K562 (cell line): Measurements from ENCODE around the gene FOSL2. TPM values are rescaled to one million over a fixed set of nuclear protein-coding genes. Genes with fewer than 3 reads are reported as not detected.

Experiments
- ATAC-seq: fragments of 200-7000 bp; cut with Tn5 transposase; 3 replicates; pipeline ENCODE4 v1.9.1; 2020; ENCODE audit warnings: moderate library complexity
- BruUV-seq: library from RNA; stranded (reverse); fragments of 400-500 nt; replicated peaks from 2 replicates; lab custom pipeline; 2021; lab: Mats Ljungman, UMichigan
- CTCF ChIA-PET: fragments of 300-600 bp; formaldehyde crosslinking; extraction: SDS; loops from one replicate; lab custom pipeline; 2021; ENCODE audit warnings: low intra/inter-chr PET ratio; lab: Yijun Ruan, JAX
- POLR2A ChIA-PET: fragments of 300-600, 350-650 bp; sonication (Branson Sonifier 250); formaldehyde crosslinking; extraction: SDS; loops from one replicate; lab custom pipeline; 2021; ENCODE audit warnings: antibody characterized with exemption, inconsistent platforms; lab: Yijun Ruan, JAX
- DNase-seq, 4 experiments: peaks; one replicate each; pipeline versions ENCODE4 v3.0.0 to v3.0.0-alpha.2; 2011 to 2018; ENCODE audit warnings: low spot score in 3 of 4, mixed read lengths in 3 of 4; ENCODE audit errors: extremely low read depth in 1 of 4
- FAIRE-seq: peaks from 2 replicates; lab custom pipeline; 2011; peaks lifted over from hg19 to GRCh38; lab: Jason Lieb, UNC
- H2AFZ ChIP-seq: 2 replicates; pipeline ENCODE4 v1.6.0; 2011; ENCODE audit warnings: low read depth, low read length, control low read depth, inconsistent platforms
- H3K27ac ChIP-seq: fragments of 200-600 bp; 3 replicates; pipeline ENCODE4 v1.8.0; 2011; ENCODE audit warnings: low read depth, mild to moderate bottlenecking, control low read depth, inconsistent platforms, low read length, moderate library complexity, mixed read lengths; ENCODE audit errors: extremely low read depth
- H3K27me3 ChIP-seq, 2 experiments: fragments of 300-600 bp in 1 of 2; 2 replicates in 1 of 2; 3 replicates in 1 of 2; pipeline versions ENCODE4 v1.6.0 to v1.8.0; 2011; ENCODE audit warnings: inconsistent platforms in 2 of 2, low read length in 2 of 2, mild to moderate bottlenecking in 1 of 2, mixed read lengths in 1 of 2, moderate library complexity in 1 of 2; ENCODE audit not compliant: control insufficient read depth in 2 of 2, insufficient read depth in 2 of 2
- H3K36me3 ChIP-seq: fragments of 300-600 bp; 3 replicates; pipeline ENCODE4 v1.8.0; 2011; ENCODE audit warnings: mild to moderate bottlenecking, low read length, inconsistent platforms; ENCODE audit not compliant: control insufficient read depth, insufficient read depth
- H3K4me1 ChIP-seq, 2 experiments: fragments of 200-600 bp in 1 of 2; replicated peaks in 1 of 2; 2 replicates in 1 of 2; 3 replicates in 1 of 2; pipeline versions ENCODE4 v1.5.1 to v1.8.0; 2011; ENCODE audit warnings: inconsistent platforms in 2 of 2, low read length in 2 of 2, mild to moderate bottlenecking in 1 of 2, mixed read lengths in 1 of 2, moderate library complexity in 1 of 2; ENCODE audit not compliant: control insufficient read depth in 2 of 2, insufficient read depth in 2 of 2
- H3K4me2 ChIP-seq: 2 replicates; pipeline ENCODE4 v1.6.1; 2011; ENCODE audit warnings: low read length, control low read depth, inconsistent platforms, mixed read lengths; ENCODE audit not compliant: insufficient read depth
- H3K4me3 ChIP-seq: fragments of 200-600 bp; sonication (generic), shearing (Covaris generic); 2 replicates; pipeline ENCODE4 v1.5.1; 2016; ENCODE audit warnings: control low read depth, inconsistent platforms
- H3K79me2 ChIP-seq: fragments of 200-600 bp; 3 replicates; pipeline ENCODE4 v1.8.0; 2011; ENCODE audit warnings: low read length, inconsistent platforms; ENCODE audit not compliant: control insufficient read depth, insufficient read depth
- H3K9ac ChIP-seq, 2 experiments: 2 replicates each; pipeline versions ENCODE4 v1.6.0 to v1.6.1; 2011; ENCODE audit warnings: low read depth in 2 of 2, low read length in 2 of 2, control low read depth in 1 of 2, inconsistent platforms in 1 of 2, mild to moderate bottlenecking in 1 of 2, mixed read lengths in 1 of 2; ENCODE audit not compliant: insufficient read depth in 1 of 2
- H3K9me1 ChIP-seq: one replicate; pipeline ENCODE4 v1.6.0; 2011; ENCODE audit warnings: inconsistent platforms, mild to moderate bottlenecking, low read length, moderate library complexity; ENCODE audit not compliant: control insufficient read depth, insufficient read depth
- H3K9me3 ChIP-seq: replicated peaks from 2 replicates; pipeline ENCODE4 v1.5.1; 2011; ENCODE audit warnings: low read depth, low read length, inconsistent platforms; ENCODE audit not compliant: control insufficient read depth, insufficient read depth
- H4K20me1 ChIP-seq: replicated peaks from 2 replicates; pipeline ENCODE4 v1.6.1; 2011; ENCODE audit warnings: low read length, inconsistent platforms, mixed read lengths; ENCODE audit not compliant: control insufficient read depth, insufficient read depth
- ARID1B ChIP-seq: fragments of 450-650 bp; IDR thresholded peaks from 2 replicates; pipeline ENCODE4 v1.6.1; 2016; ENCODE audit warnings: antibody characterized with exemption, mild to moderate bottlenecking, inconsistent platforms
- ATF7 ChIP-seq: fragments of 450-650 bp; IDR thresholded peaks from 2 replicates; pipeline ENCODE4 v1.7.1; 2014; ENCODE audit warnings: mild to moderate bottlenecking, moderate library complexity
- BDP1 ChIP-seq: IDR thresholded peaks from 3 replicates; pipeline ENCODE4 v1.6.1; 2011; ENCODE audit not compliant: insufficient read length, insufficient read depth
- JUN ChIP-seq, 2 experiments: sonication (generic) in 1 of 2; formaldehyde crosslinking in 1 of 2; IDR thresholded peaks; 2 replicates each; pipeline versions ENCODE4 v1.6.1 to v1.8.0; 2012 to 2022; ENCODE audit warnings: borderline replicate concordance in 2 of 2, mild to moderate bottlenecking in 2 of 2, improper control_type of control experiment in 1 of 2, low read depth in 1 of 2, low read length in 1 of 2, missing genetic modification reagents in 1 of 2
- LEF1 ChIP-seq: fragments of 450-650 bp; IDR thresholded peaks from 2 replicates; pipeline ENCODE4 v1.6.1; 2016; ENCODE audit warnings: mild to moderate bottlenecking
- MAZ ChIP-seq, 2 experiments: fragments of 450-650 bp in 1 of 2; sonication (generic) in 1 of 2; formaldehyde crosslinking; IDR thresholded peaks in 1 of 2; conservative IDR thresholded peaks in 1 of 2; 2 replicates each; pipeline versions ENCODE4 v1.4.0 to v1.5.0; 2020; ENCODE audit warnings: mild to moderate bottlenecking in 1 of 2, missing genetic modification reagents in 1 of 2
- MLLT1 ChIP-seq, 2 experiments: fragments of 450-650 bp; IDR thresholded peaks; 2 replicates each; pipeline ENCODE4 v1.6.1; 2016
- SPI1 ChIP-seq: IDR thresholded peaks from 2 replicates; pipeline ENCODE4 v1.6.1; 2011; ENCODE audit warnings: low read depth, low read length, control low read depth, borderline replicate concordance
- ZNF263 ChIP-seq: sonication (generic); formaldehyde crosslinking; IDR thresholded peaks from 2 replicates; pipeline ENCODE4 v1.8.0; 2022; ENCODE audit warnings: mild to moderate bottlenecking, missing genetic modification reagents, borderline replicate concordance
- WGBS: fragments of 100-300 bp; shearing (Covaris generic); methylation state at CpG from one replicate; pipeline ENCODE4 v1.1.6; 2016; ENCODE audit warnings: low coverage, mixed read lengths; ENCODE audit not compliant: insufficient coverage; ENCODE audit errors: missing lambda C conversion rate; 5-methylcytosine and 5-hydroxymethylcytosine counted together
- in situ Hi-C: fragments of 300-500 bp; cut with MboI; formaldehyde crosslinking; loops from 4 replicates; pipeline ENCODE4 v1.15.0; 2018; ENCODE audit warnings: inconsistent platforms, mixed read lengths
- intact Hi-C: fragments of 100-400 bp; cut with micrococcal nuclease; formaldehyde crosslinking; loops from 2 replicates; pipeline ENCODE4 v1.14.2; 2022
- polyA plus RNA-seq, 8 experiments: library from polyadenylated mRNA; depleted of rRNA in 4 of 8; stranded (reverse) in 5 of 8; unstranded in 3 of 8; fragments of >200 nt; fragmentation: Nextera tagmentation in 2 of 8; fragmentation: Illumina TruSeq in 1 of 8; extraction: Ambion mirVana in 2 of 8; extraction: Trizol in 1 of 8; gene quantifications; 2 replicates each; pipeline versions ENCODE4 v1.2.1 to v1.2.3, GENCODE V29; 2011 to 2014; ENCODE audit warnings: inconsistent platforms in 1 of 8, missing spikeins in 1 of 8
- total RNA-seq, 7 experiments: library from RNA; depleted of rRNA in 6 of 7; stranded (reverse); fragments of >200 nt in 6 of 7; fragmentation: Illumina TruSeq in 2 of 7; extraction: Trizol in 2 of 7; gene quantifications; 2 replicates each; pipeline versions ENCODE4 v1.2.1 to v1.2.3, GENCODE V29; 2011 to 2021; ENCODE audit warnings: low replicate concordance in 1 of 7

The FOSL2 gene
- total and polyA plus RNA-seq, 9 of the 15 experiments (the other 6 are each of a cell fraction or from before 2014, with no cell fraction given), result 0.04 to 2.9 (median 0.80) TPM

DNA sequence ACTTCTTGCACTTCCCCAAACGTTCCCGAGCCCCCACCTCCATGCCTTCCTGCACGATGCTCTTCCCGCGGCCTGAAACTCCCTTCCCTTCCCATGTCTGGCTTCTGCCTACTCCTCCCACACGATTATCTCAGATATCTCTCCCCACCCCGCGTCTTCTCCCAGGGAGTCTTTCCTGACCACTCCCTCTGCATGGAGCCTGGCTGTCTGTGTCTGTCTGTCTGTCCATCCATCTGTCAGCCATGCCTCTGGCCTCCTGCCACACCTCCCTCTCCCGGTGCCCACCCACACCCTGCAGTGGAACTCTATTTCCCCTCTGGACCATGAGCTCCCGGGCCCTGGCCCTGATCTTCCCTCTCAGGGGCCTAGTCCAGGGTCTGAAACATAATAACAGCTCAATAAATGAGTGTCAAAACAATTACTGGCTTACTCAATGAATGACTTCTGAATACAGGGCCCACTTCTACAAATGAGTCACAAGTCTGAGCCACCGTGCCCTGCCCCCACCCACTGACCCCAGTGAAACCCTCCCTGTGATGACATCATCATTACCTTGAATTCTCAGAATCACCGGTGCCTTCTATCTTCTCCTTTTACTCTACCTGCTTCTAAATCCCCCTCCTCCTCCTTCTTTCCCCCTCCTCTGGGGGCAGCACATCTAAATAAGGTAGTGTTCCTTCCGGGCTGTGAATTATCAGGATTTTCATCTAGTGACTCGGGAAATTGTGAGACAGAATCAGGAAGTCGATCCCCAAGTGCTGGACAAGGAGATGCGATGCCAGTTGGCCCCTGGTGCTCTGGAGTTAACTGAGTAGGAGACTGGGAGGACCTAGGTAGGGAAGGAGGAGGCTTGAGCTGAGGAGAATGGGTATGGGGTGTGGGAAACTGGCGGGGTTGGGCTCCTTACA lies 57.1 kb downstream of the FOSL2 start:
- Histone ChIP-seq H2AFZ (peak overlapping the region; percentile 72), H3K79me2 (no peaks in the 10 kb centered on the region), H4K20me1 (0 out of 2 replicates have a peak, but pooled peaks cover 7% of the 10 kb centered on the region), H3K9ac (no peak overlapping the region), H3K9me3 (no peaks in the 10 kb centered on the region), H3K4me1 (peaks cover 7 to 10% of the 10 kb centered on the region in 2 experiments; a peak in 4 of 5 replicates), H3K9me1 (no peaks in the 10 kb centered on the region), H3K36me3 (no peaks in the 10 kb centered on the region), H3K4me2 (peak overlapping the region; percentile 51), H3K4me3 (no peak overlapping the region), H3K27ac (no peak overlapping the region), H3K27me3 (0 out of 5 replicates have a peak, but pooled peaks cover 0 to 11% of the 10 kb centered on the region in 2 experiments)
- peak; percentile 44 for FAIRE-seq
- ATAC-seq, result peak; percentile 27
- in situ Hi-C loops, result no loop called here
- ChIA-PET CTCF (no interaction called here), POLR2A (interaction anchor here (0.7 kb wide), 1 partner anchor 139 kb away, joined by 3 read pairs; no protein-coding TSS in a partner anchor)
- DNase-seq, result peak; percentile 32 to 60 (median 40)
- no TSS peak for BruUV-seq
- WGBS, result 3% methylated on average over 17 of the region's 17 CpGs
- intact Hi-C loops, result loop anchor here (5.0 kb wide), 2 partner anchors 642 to 747 kb away; no protein-coding TSS in a partner anchor
- TF ChIP-seq MLLT1 (IDR thresholded peaks at IDR 0.05) (no peak), JUN (IDR thresholded peaks at IDR 0.05; ENCODE audit: borderline replicate concordance, low read depth, low read length) (peak; percentile 80), JUN (CRISPR knock-in tag; IDR thresholded peaks at IDR 0.05; ENCODE audit: borderline replicate concordance) (no peak), ATF7 (peak; percentile 92), BDP1 (no peak), ARID1B (peak; percentile 56; the same call in 1 of the 2 replicates), MAZ (CRISPR knock-in tag; conservative IDR thresholded peaks at IDR 0.05 in 1 of 2, IDR thresholded peaks at IDR 0.05 in 1 of 2) (peak; percentile 9 to 40; a peak in 1 of 4 replicates), SPI1 (peak; percentile 66; the same call in 1 of the 2 replicates), LEF1 (0 out of 2 replicates have a peak, but pooled peaks have one; percentile 36), ZNF263 (CRISPR knock-in tag) (peak; percentile 73)
